ENCODE data around the gene EFL1.

Gene EFL1

GRCh38 chr15:82140886-82141285, 121.6 kb downstream of the EFL1 start:
- in situ Hi-C loops (cut with HindIII; ENCODE audit: low pct_ligation_motif_present, low sequenced_read_pairs) = no loop called here
- Histone ChIP-seq H3K36me3 (replicated peaks) (no peaks in the 10 kb centered on the region), H3K4me3 (ENCODE audit: low read depth, low read length) (no peak overlapping the region), H3K27ac (no peak overlapping the region), H3K27me3 (replicated peaks) (no peaks in the 10 kb centered on the region)
- no peak for DNase-seq
- no peak for TF ChIP-seq CTCF (IDR thresholded peaks at IDR 0.05; ENCODE audit: low read depth, low read length, missing control alignments)

GRCh38 chr15:82139823-82140268, 122.7 kb downstream of the EFL1 start:
- TF ChIP-seq CTCF (IDR thresholded peaks at IDR 0.05; ENCODE audit: low read depth, low read length, missing control alignments) = peak; percentile 65
- in situ Hi-C loops (cut with HindIII; ENCODE audit: low pct_ligation_motif_present, low sequenced_read_pairs) = no loop called here
- DNase-seq = peak; percentile 31
- no peaks in the 10 kb centered on the region for H3K27me3 ChIP-seq (replicated peaks)
- H3K36me3 ChIP-seq (replicated peaks) = no peaks in the 10 kb centered on the region
- peak overlapping the region; percentile 43 for H3K27ac ChIP-seq
- no peak overlapping the region for H3K4me3 ChIP-seq (ENCODE audit: low read depth, low read length)

- DNase-seq = no peak
- H3K27ac ChIP-seq = no peak overlapping the region
- in situ Hi-C loops (cut with HindIII; ENCODE audit: low pct_ligation_motif_present, low sequenced_read_pairs) = no loop called here
- TF ChIP-seq CTCF (IDR thresholded peaks at IDR 0.05; ENCODE audit: low read depth, low read length, missing control alignments) = no peak
- no peak overlapping the region for H3K4me3 ChIP-seq (ENCODE audit: low read depth, low read length)
- H3K27me3 ChIP-seq (replicated peaks) = no peaks in the 10 kb centered on the region
- H3K36me3 ChIP-seq (replicated peaks) = no peaks in the 10 kb centered on the region
Observed at GRCh38 chr15:82138306-82138705, 124.2 kb downstream of the EFL1 start.

- in situ Hi-C loops (cut with HindIII; ENCODE audit: low pct_ligation_motif_present, low sequenced_read_pairs) = no loop called here
- Histone ChIP-seq H3K27me3 (replicated peaks) (no peaks in the 10 kb centered on the region), H3K27ac (peak overlapping the region; percentile 62), H3K36me3 (replicated peaks) (no peaks in the 10 kb centered on the region), H3K4me3 (ENCODE audit: low read depth, low read length) (no peak overlapping the region)
- TF ChIP-seq CTCF (IDR thresholded peaks at IDR 0.05; ENCODE audit: low read depth, low read length, missing control alignments) = no peak
- DNase-seq = peak; percentile 41
Observed at GRCh38 chr15:82137261-82137660, 125.3 kb downstream of the EFL1 start.

- Histone ChIP-seq H3K36me3 (replicated peaks) (no peaks in the 10 kb centered on the region), H3K4me3 (ENCODE audit: low read depth, low read length) (no peak overlapping the region), H3K27me3 (replicated peaks) (no peaks in the 10 kb centered on the region), H3K27ac (peak overlapping the region; percentile 62)
- no peak for DNase-seq
- TF ChIP-seq CTCF (IDR thresholded peaks at IDR 0.05; ENCODE audit: low read depth, low read length, missing control alignments) = no peak
- in situ Hi-C loops (cut with HindIII; ENCODE audit: low pct_ligation_motif_present, low sequenced_read_pairs) = no loop called here
Observed at GRCh38 chr15:82136120-82136519, 126.4 kb downstream of the EFL1 start.

GRCh38 chr15:82135638-82136037, 126.9 kb downstream of the EFL1 start:
- in situ Hi-C loops (cut with HindIII; ENCODE audit: low pct_ligation_motif_present, low sequenced_read_pairs) = no loop called here
- TF ChIP-seq CTCF (IDR thresholded peaks at IDR 0.05; ENCODE audit: low read depth, low read length, missing control alignments) = no peak
- Histone ChIP-seq H3K4me3 (ENCODE audit: low read depth, low read length) (no peak overlapping the region), H3K27me3 (replicated peaks) (no peaks in the 10 kb centered on the region), H3K27ac (peak overlapping the region; percentile 62), H3K36me3 (replicated peaks) (no peaks in the 10 kb centered on the region)
- peak; percentile 85 for DNase-seq

All from brain microvascular endothelial cell (primary cell).